Measurements from ENCODE around the gene PCK2.
A peak's percentile ranks its signal among the peaks of the same experiment; 100 is the strongest.

The PCK2 gene

GRCh38 chr14:24144451-24144850 is 50.3 kb downstream of the PCK2 start:
- DNase-seq: no peak
- in situ Hi-C loops (cut with HindIII; ENCODE audit: low pct_ligation_motif_present, low pct_unique_long_range_greater_than_20kb, low sequenced_read_pairs): no loop called here

GRCh38 chr14:24145219-24145618 is 51.1 kb downstream of the PCK2 start:
- DNase-seq: no peak
- in situ Hi-C loops (cut with HindIII; ENCODE audit: low pct_ligation_motif_present, low pct_unique_long_range_greater_than_20kb, low sequenced_read_pairs): no loop called here

GRCh38 chr14:24145690-24146452 is 51.8 kb downstream of the PCK2 start:
- in situ Hi-C loops (cut with HindIII; ENCODE audit: low pct_ligation_motif_present, low pct_unique_long_range_greater_than_20kb, low sequenced_read_pairs): no loop called here
- peak; percentile 13 for DNase-seq

GRCh38 chr14:24146453-24146977 is 52.4 kb downstream of the PCK2 start, which contains the start of gene PSME2:
TSS of gene PSME2 (minus strand) at chr14:24146610. CDS start at chr14:24146581, 29 bp downstream.
- in situ Hi-C loops (cut with HindIII; ENCODE audit: low pct_ligation_motif_present, low pct_unique_long_range_greater_than_20kb, low sequenced_read_pairs): no loop called here
- DNase-seq: peak; percentile 96

- DNase-seq: peak; percentile 96
- in situ Hi-C loops (cut with HindIII; ENCODE audit: low pct_ligation_motif_present, low pct_unique_long_range_greater_than_20kb, low sequenced_read_pairs): no loop called here
Measured at GRCh38 chr14:24146978-24147760, 53.1 kb downstream of the PCK2 start, which contains the start of gene RNF31. TSS of gene RNF31 (plus strand) at chr14:24147498. CDS start at chr14:24147699, 201 bp downstream.

- in situ Hi-C loops (cut with HindIII; ENCODE audit: low pct_ligation_motif_present, low pct_unique_long_range_greater_than_20kb, low sequenced_read_pairs): no loop called here
- DNase-seq: no peak
Measured at GRCh38 chr14:24147761-24148428, 53.8 kb downstream of the PCK2 start.

GRCh38 chr14:24149302-24149969 is 55.3 kb downstream of the PCK2 start:
- no peak for DNase-seq
- in situ Hi-C loops (cut with HindIII; ENCODE audit: low pct_ligation_motif_present, low pct_unique_long_range_greater_than_20kb, low sequenced_read_pairs): no loop called here

- in situ Hi-C loops (cut with HindIII; ENCODE audit: low pct_ligation_motif_present, low pct_unique_long_range_greater_than_20kb, low sequenced_read_pairs): no loop called here
- no peak for DNase-seq
Measured at GRCh38 chr14:24150061-24150460, 56.0 kb downstream of the PCK2 start.

GRCh38 chr14:24150567-24150966 is 56.5 kb downstream of the PCK2 start:
- no peak for DNase-seq
- in situ Hi-C loops (cut with HindIII; ENCODE audit: low pct_ligation_motif_present, low pct_unique_long_range_greater_than_20kb, low sequenced_read_pairs): no loop called here

GRCh38 chr14:24150993-24151392 is 56.9 kb downstream of the PCK2 start:
- in situ Hi-C loops (cut with HindIII; ENCODE audit: low pct_ligation_motif_present, low pct_unique_long_range_greater_than_20kb, low sequenced_read_pairs): no loop called here
- DNase-seq: no peak

GRCh38 chr14:24151404-24152080 is 57.4 kb downstream of the PCK2 start:
- in situ Hi-C loops (cut with HindIII; ENCODE audit: low pct_ligation_motif_present, low pct_unique_long_range_greater_than_20kb, low sequenced_read_pairs): no loop called here
- no peak for DNase-seq
